ENCODE measurements around the gene RBM33.
"Not testable (repeated sequence)": the region's sequence is repeated elsewhere in the genome, so short reads cannot be mapped to it uniquely, and the experiment has no call there.

RBM33 gene

DNA sequence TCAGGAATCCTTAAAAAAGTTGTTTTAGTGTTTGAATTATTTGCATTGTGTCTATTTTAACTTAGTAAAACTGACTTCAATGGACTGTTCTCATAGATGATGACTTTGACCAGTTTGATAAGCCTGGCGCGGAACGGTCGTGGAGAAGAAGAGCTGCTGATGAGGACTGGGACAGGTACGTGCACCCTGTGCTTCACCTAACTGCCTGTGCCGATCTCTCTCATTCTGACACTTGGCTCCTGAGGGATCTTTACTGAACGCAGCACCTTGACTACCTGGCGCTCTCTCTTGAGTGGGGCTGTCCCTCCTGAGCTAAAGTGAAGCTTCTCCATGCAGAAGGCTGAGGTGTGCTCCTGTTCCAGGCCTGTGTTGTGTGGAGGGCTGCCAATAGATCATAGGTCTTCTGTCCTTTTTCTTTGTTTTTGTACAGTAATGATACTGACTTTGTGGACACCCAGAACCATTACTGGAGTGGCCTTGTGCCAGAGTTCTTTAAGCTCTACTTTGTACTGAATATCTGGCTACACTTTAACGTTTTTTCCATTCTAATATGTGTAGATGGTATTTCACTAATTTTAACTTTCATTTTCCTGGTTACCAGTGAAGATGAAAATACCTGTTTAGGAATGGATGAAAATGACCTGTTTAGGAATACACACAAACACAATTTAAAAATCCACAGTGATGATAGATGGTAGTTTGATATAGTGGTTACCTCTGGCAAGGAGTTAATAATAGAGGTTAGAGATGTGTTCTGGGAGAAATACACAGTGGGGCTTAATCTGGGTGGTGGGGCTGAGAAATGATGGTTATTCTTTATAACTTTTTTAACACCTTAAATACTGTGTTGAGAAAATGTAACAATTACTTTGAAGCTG is 20.9 kb downstream of the RBM33 start:
- DNase-seq, result no peak

DNA sequence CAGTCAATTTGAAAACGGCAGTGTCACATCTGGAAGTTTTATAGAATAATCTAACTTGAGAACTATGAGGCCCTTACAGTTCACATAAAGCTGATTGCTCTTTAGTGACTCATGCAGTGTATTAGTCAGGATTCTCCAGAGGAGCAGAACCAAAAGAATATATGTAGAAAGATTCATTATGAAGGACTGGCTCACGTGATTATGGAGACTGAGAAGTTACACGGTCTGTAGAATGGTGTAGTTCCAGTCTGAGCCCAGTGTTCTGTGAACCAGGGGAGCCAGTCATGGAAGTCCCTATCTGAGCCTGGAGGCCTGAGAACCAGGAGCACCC is 21.5 kb downstream of the RBM33 start:
- DNase-seq, result no peak

DNA sequence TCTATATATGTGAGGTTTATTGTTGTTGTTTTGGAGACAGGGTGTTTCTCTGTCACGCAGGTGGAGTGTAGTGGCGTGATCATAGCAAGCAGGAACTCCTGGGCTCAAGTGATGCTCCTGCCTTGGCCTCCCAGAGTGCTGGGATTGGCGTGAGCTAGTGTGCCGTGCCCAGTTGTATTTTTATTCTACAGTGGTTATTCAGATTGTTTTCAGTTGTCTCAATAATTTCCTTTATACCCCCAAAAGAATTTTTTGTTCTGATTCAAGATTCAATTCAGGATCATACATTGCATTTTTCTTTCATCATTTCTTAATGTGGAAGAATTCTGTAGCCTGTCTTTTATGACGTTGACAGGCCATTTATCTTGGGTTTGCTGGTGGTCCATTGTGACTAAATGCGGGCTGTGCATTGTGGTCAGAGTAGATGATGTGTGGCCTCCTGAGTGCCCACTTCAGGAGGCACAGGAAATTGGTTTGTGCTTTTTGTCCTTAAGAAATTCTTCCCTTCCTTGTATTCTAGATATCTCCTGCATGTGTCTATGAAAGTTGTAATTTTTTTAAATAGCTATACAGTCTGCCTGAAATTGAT is 22.9 kb downstream of the RBM33 start:
- no peak for DNase-seq

DNA sequence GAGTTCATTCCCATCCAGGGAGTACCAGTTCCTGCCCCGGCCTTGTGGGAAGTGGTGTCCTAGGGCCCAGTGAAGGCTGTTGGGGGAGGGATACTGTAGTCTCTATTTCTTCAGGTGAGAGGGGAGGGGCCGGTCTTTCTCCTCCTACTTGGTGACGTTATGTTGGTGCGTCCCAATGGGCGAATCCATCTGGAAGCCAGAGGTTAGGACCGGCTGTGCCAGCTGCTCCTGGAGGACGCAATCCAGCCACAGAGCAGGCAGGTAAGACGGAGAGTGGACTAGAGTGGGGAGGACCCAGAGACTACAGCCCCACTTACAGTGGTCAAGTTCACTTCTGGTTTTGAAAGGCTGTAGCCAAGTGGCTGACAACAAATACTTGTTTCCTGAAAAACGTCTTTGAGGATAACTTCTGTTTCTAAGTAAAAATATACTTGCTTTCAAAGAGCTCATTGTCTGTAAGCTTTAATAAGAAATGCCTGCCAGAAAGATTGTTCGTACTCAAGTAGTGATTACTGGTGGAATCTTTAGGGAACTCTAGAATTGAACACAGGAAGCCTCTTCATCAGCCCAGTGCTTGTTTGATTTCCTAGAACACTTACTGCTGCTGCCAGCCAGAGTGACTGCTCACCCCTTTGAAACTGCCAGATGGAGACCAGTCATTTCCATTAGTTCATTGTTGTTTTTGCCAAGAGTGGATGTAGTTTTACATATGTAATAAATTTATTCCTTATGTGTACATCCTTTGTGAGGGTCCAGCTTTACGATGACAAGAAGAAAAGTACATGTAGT is 25.4 kb downstream of the RBM33 start:
- DNase-seq, result no peak

DNA sequence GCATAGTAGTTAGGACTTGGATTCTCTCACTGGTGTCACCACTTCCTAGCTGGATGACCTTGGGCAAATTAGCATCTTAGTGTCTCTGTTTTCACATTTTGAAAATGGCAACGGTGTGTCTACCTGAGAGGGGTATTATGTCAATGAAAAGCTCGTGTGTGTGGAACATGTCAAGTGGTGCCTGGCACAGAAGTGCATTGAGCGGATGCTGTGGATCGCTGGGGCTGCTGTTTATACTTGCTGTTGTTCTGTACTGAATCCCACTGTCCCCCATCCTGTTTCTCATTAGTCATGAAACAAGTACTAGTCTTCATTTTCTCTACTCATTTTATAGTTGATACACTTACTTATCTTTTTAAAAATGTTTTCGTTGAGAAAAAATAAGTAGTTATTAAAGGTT is 26.1 kb downstream of the RBM33 start:
- DNase-seq, result no peak

DNA sequence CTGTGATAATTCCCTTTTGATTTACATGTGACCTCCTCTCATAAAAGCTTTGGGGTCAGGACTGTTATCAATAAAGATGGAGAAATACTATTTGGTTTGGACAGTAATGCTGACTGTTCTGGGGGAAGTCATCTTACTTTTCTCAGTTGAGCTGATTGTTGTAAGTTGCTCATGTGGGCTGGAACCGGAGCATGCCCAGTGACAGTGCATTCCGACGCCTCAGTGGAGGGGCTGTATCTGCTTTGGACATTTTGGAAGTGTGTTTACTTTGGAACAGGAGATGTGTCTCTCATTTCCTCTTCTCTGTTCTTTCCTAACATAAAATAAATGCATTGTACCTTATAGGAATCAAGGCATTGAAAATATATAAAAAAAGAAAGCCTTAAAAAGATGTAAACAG is 30.1 kb downstream of the RBM33 start:
- no peak for DNase-seq

DNA sequence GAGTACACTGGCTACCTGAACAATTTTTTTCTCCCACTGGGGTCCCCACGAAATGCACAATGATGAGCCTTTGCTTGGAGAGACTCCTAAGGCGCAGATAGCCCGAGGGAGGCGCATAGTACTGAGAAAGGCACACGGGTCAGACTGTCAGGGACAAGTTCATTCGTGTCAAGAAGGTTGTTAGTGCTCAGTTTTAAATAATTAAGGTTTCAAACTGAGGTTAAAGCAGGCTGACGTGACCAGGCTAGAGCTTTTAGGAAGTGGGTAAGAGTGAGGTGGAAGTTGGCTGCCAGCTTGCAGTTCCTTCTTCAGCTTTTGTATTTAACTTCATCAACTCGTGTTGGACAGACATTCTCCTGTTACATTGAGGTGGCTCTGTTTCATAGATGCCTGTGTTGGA is 31.6 kb downstream of the RBM33 start:
- DNase-seq, result no peak

DNA sequence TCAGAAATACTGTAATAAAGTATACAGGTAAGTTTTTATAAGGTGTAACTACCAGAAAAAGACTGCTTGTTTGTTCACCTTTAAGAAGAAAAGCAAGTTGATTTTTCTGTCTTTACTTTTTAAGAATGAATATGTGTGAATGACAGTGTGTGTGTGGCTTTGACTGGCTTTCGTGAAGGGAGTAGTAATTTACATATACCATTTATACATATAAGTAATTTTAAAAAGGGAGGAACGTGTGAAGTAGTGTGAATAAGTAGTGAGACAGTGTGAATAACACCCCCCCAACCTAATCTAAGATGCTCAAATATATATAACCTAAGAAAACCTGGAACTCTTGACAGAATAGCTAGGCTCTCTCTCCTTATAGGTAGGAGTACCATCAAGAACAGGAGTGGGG is 33.2 kb downstream of the RBM33 start:
- DNase-seq, result no peak

DNA sequence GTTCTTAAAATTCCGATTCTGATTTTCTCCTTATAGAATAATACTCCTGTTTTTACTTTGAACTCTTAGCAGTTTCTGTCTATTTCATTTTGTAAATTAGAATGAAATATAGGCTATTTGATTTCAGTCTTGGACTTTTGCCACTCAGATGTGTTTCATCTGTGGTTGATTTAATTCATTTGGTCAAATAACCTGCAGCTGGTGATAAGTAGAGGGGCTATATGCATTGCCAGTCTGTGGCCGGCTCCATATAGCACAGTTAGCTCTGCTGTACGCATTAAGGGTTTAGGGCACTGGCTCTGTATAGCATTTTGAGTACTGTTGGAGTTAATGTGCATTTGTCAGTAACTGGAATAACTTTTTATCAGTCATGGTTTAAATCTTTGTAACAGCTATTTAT is 35.7 kb downstream of the RBM33 start:
- no peak for DNase-seq

DNA sequence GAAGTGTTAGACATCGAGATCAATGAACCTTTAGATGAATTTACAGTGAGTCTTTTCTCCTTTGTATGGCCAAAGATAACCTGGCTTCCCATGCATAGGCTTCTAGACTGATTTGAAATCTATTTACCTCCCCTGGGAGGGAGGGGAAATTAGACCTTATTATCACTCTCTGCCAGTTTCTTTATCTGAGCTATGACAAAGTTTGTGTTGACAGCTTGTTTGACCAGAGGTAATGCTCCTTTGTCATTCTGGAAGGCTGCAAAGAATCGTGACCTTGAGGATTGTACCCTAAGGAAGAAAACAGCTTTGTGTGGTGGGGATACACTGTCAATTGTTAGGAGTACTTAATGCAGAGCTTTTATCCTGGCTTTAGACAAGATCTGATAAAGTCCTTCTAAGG is 36.4 kb downstream of the RBM33 start:
- DNase-seq, result no peak

DNA sequence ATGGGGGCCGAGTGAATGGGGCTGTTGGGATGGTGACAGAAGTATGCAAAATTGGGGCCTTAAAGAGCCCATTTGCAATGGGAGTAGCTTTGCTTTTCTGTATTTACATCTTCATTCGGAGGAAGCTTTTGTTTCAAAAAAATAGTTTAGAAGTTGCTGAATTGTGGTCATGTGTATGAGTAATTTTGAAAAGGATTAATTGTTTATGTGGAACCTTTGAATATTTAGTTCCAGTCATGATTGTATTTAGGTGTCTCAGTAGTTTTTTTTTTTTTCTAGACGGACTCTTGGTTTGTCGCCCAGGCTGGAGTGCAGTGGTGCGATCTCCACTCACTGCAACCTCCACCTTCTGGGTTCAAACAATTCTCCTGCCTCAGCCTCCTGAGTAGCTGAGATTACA is 37.2 kb downstream of the RBM33 start:
- DNase-seq, result no peak

DNA sequence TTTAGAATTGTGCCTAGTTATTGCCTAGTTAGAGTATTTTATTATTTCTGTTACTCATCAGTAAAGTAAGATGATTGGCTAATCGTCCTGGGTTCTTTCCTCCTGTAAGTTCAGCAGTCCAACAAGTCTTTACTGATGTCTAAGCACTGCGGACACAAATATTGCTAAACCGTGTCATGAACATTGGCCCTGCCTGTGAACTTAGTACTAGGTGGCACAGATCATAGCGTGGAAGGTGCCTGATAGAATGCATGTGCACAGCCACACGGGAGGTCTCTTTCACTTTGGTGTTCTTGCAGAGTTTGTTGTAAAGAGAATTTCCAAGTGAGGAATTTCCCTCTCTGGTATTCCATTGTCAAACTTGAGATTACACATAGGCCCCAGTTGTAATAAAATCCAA is 38.0 kb downstream of the RBM33 start:
- DNase-seq, result no peak

DNA sequence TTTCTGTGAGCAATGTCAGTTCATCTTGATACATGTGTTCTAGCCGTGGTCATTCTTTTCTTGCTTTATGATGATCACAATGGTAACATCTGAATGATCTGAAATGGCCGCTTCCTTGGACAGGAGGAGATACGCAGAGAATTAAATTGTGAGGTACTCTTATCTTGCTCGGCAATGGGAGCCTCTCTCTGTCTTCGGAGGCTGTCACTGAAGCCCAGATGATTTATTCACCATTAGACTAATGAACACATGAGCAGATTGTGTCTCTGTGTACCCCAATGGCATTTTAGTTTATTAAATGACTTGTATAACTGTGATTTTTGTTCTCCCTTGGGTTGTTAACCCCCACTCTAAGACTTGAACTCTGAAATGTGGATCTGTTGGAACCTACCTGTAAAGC is 38.6 kb downstream of the RBM33 start:
- no peak for DNase-seq

DNA sequence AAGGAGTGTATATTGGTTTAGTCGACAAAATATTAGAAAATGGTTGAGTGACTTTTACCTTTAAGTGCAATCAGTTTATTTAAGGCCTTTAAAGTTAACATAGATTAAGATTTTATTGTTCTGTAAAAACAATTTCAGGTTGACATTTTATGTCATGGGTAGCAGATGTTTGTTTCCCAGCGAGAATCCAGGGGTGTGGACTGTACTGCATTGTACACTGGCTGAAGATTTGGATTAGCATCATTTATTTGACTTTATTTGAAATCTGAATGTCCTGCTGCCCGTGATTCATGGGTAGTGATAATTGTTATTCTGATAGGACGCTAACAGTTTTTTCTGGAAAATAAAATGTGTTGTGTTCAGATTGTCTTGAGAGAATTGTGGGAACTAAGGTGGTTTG is 39.3 kb downstream of the RBM33 start:
- no peak for DNase-seq

DNA sequence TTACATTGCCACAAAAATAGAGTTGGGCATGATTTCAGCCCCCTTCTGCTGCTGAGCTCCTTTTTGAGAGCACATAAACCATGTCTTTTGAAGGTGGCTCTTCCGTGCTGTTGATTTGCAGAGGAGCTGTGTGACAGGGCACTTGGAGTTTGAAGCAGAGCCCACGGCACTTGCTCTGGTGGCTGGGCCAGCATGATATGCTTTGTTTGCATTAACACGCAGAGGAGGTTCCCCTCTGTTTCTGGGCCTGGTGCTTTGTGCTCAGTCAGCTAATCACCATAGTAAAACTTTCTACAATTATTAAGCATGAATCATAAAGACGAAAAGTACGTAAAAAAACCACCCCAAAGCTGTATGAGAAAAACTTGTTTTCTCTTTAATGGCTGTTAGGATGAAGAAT is 40.1 kb downstream of the RBM33 start:
- no peak for DNase-seq

DNA sequence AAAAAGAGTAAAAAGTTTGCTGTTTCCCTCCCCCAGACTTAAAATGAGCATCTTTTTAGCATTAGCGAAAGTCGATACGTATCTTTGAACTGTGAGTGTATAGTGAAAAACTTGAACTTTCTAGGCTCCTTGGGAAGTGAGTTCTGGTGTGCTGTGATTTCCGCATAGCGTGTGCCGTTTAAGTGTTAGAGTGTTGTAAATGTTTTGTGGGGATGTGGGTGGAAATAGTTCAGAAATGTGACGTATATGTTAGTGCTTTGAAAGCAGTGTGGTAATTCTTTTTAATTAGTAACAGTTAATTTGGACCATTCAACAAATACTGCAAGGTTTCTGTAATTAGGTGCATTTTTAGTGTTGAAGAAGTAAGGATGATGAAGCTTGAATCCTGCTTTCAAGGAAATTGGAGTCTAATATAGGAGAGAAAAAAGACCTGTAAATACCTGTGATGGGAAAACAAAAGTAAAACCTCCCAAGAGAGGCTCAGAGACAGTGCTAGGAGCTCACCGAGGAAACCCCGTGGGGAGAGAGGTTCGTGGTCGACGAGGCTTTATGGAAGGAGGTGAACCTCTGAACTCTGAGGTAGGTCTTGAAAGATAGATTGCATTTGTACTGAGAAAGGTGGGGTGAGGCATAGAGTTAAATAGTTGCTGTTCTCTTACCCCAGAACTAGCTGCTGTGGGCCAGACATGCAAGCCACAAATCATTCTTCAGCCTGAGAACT is 40.8 kb downstream of the RBM33 start:
- DNase-seq, result peak; percentile 27

DNA sequence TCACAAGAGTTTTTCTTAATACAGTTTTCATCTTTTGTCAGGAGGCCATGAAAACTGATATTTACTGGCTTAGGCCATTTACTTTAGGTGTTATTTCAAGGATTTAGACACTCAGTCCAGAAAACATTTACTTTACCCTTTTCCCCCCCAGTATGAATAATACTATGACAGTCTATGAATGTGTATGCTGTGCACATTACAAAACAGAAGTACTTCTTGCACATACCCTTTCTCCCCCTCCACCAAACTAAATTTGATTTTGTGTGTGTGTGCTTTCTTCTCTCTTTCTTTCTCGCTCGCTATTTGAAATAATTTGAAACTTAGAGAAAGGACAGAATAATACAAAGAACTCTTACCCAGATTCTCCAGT is 41.3 kb downstream of the RBM33 start:
- DNase-seq, result no peak

DNA sequence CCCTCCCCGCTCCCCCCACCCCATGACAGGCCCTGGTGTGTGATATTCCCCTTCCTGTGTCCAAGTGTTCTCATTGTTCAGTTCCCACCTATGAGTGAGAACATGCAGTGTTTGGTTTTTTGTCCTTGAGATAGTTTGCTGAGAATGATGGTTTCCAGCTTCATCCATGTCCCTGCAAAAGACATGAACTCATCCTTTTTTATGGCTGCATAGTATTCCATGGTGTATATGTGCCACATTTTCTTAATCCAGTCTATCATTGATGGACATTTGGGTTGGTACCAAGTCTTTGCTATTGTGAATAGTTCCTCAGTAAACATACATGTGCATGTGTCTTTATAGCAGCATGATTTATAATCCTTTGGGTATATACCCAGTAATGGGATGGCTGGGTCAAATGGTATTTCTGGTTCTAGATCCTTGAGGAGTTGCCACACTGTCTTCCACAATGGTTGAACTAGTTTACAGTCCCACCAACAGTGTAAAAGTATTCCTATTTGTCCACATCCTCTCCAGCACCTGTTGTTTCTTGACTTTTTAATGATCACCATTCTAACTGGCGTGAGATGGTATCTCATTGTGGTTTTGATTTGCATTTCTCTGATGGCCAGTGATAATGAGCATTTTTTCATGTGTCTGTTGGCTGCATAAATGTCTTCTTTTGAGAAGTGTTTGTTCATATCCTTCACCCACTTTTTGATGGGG is 42.3 kb downstream of the RBM33 start:
- not testable (repeated sequence) for DNase-seq

DNA sequence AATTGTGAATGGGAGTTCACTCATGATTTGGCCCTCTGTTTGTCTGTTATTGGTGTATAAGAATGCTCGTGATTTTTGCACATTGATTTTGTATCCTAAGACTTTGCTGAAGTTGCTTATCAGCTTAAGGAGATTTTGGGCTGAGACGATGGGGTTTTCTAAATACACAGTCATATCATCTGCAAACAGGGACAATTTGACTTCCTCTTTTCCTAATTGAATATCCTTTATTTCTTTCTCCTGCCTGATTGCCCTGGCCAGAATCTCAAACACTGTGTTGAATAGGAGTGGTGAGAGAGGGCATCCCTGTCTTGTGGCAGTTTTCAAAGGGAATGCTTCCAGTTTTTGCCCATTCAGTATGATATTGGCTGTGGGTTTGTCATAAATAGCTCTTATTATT is 43.8 kb downstream of the RBM33 start:
- DNase-seq, result not testable (repeated sequence)

DNA sequence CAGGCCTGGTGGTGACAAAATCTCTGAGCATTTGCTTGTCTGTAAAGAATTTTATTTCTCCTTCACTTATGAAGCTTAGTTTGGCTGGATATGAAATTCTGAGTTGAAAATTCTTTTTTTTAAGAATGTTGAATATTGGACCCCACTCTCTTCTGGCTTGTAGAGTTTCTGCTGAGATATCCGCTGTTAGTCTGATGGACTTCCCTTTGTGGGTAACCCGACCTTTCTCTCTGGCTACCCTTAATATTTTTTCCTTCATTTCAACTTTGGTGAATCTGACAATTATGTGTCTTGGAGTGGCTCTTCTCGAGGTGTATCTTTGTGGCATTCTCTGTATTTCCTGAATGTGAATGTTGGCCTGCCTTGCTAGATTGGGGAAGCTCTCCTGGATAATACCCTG is 46.2 kb downstream of the RBM33 start:
- not testable (repeated sequence) for DNase-seq

DNA sequence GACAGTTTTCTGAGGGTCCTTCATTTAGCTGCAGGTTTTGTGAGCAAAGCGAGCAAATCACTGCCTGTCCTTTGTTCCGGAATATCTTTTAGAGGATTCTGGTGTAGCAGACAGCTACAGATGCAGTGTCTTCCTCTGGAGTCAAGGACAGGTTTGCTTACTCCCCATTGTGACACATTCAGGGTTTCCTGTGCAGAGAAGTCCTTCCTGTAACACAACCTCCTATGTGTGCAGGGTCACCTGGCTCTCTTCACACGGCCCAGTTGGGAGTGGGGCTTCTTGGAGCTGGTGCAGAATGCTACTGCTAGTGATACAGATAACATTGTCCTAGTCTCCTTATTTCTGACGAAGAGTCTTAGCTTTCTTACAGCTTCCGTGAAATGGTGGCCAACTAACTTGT is 47.9 kb downstream of the RBM33 start:
- DNase-seq, result no peak

DNA sequence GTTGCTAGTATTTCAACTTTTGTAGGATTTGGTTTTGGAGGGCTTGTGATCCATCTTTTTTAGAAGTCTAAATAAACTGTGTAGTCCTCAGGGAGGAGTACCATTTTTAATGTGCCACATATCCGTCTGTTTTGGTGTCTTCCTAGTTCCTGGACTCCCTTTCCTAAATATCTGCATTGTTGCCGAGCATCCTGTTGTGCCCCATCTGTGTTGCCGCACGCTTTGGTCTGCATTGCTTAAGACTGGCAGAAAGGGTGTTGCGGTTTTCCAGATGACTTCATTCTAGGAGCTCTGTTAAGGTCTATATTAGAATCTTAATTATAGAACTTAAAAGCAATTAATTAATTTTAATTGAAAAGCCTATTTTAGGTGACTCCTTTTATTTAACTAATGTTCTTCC is 49.4 kb downstream of the RBM33 start:
- no peak for DNase-seq

DNA sequence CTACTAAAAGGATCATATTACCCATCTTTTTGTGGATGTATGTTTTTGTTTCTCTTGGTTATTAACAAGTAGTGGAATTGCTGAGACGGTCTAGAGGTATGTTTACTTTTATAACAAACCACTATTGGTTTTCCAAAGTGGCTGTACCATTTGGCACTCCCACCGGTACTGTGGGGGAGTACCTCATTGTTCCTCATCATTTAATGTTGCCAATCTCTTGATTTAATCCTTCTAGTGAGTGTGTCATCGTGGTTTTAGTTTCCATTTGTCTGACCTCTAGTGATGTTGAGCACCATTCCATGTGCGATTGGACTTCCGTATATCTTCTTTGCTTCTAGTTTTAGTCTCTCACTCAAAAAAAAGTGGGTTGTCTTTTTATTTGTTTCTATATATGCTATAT is 50.4 kb downstream of the RBM33 start:
- DNase-seq, result no peak
